ENCODE results near the gene SHISA9. TPM values are rescaled to one million over a fixed set of nuclear protein-coding genes. Genes with fewer than 3 reads are reported as not detected.

Gene SHISA9
- total RNA-seq, 1 experiment from 2014 or later, result not detected

- peaks cover 19% of the 10 kb centered on the region; the same call in 1 of the 2 replicates for H3K27me3 ChIP-seq (ENCODE audit: insufficient read depth, low read length)
- no peaks in the 10 kb centered on the region for H3K9me3 ChIP-seq (ENCODE audit: control insufficient read depth in 1 of 2, insufficient read depth in 1 of 2, low read depth in 1 of 2, low read length in 2 of 2)
- no peak for TF ChIP-seq ELF1 (IDR thresholded peaks at IDR 0.05; ENCODE audit: borderline replicate concordance, low read depth)
- no TSS peak for BruUV-seq (replicated peaks)
- no peaks in the 10 kb centered on the region for H3K9me2 ChIP-seq (ENCODE audit: insufficient read depth)
- no peak overlapping the region for H2AFZ ChIP-seq (ENCODE audit: low read depth, low read length, poor library complexity, severe bottlenecking)
- H3K4me3 ChIP-seq (replicated peaks in 1 of 2; ENCODE audit: low read depth in 1 of 2, low read length in 2 of 2), result no peak overlapping the region
- H3K4me1 ChIP-seq (ENCODE audit: control insufficient read depth in 1 of 2, insufficient read depth in 2 of 2, low read length in 2 of 2), result no peaks in the 10 kb centered on the region
- H3K36me3 ChIP-seq (ENCODE audit: control insufficient read depth in 1 of 2, insufficient read depth in 2 of 2, low read length in 2 of 2), result no peaks in the 10 kb centered on the region
- intact Hi-C loops (cut with micrococcal nuclease), result no loop called here
- H4K20me1 ChIP-seq (ENCODE audit: insufficient read depth), result no peaks in the 10 kb centered on the region
- H3K9ac ChIP-seq (ENCODE audit: low read length), result no peak overlapping the region
- no peak overlapping the region for H3K4me2 ChIP-seq (ENCODE audit: low read length)
- ChIA-PET POLR2A (no interaction called here), CTCF (no interaction called here), RAD21 (ENCODE audit: low non-redundant PET in 1 of 2, low total read pairs in 2 of 2, uncharacterized antibody in 2 of 2, unreplicated experiment in 2 of 2) (no interaction called here)
- ATAC-seq, result no peak
- H3K27ac ChIP-seq (ENCODE audit: low read depth, low read length), result no peak overlapping the region
- DNase-seq (ENCODE audit: low read depth, low spot score), result no peak
- no peaks in the 10 kb centered on the region for H3K79me2 ChIP-seq (ENCODE audit: insufficient read depth, low read length)
Measured at GRCh38 chr16:12951392-12951791, 50.0 kb downstream of the SHISA9 start.

- no peak overlapping the region for H3K4me3 ChIP-seq (replicated peaks in 1 of 2; ENCODE audit: low read depth in 1 of 2, low read length in 2 of 2)
- no peaks in the 10 kb centered on the region for H3K9me3 ChIP-seq (ENCODE audit: control insufficient read depth in 1 of 2, insufficient read depth in 1 of 2, low read depth in 1 of 2, low read length in 2 of 2)
- H3K36me3 ChIP-seq (ENCODE audit: control insufficient read depth in 1 of 2, insufficient read depth in 2 of 2, low read length in 2 of 2), result no peaks in the 10 kb centered on the region
- DNase-seq (ENCODE audit: low read depth, low spot score), result no peak
- RAD21 ChIA-PET (ENCODE audit: low non-redundant PET in 1 of 2, low total read pairs in 2 of 2, uncharacterized antibody in 2 of 2, unreplicated experiment in 2 of 2), result no interaction called here
- no peak overlapping the region for H2AFZ ChIP-seq (ENCODE audit: low read depth, low read length, poor library complexity, severe bottlenecking)
- no TSS peak for BruUV-seq (replicated peaks)
- H3K27me3 ChIP-seq (ENCODE audit: insufficient read depth, low read length), result peaks cover 13% of the 10 kb centered on the region; the same call in 1 of the 2 replicates
- POLR2A ChIA-PET, result no interaction called here
- CTCF ChIA-PET, result no interaction called here
- no peaks in the 10 kb centered on the region for H3K4me1 ChIP-seq (ENCODE audit: control insufficient read depth in 1 of 2, insufficient read depth in 2 of 2, low read length in 2 of 2)
- TF ChIP-seq SRF (IDR thresholded peaks at IDR 0.05; ENCODE audit: low read depth), result no peak
- no peak for TF ChIP-seq ATF3 (IDR thresholded peaks at IDR 0.05)
- TF ChIP-seq EZH2phosphoT487 (IDR thresholded peaks at IDR 0.05; ENCODE audit: borderline replicate concordance), result no peak
- no peak for TF ChIP-seq YY1 (IDR thresholded peaks at IDR 0.05; ENCODE audit: extremely low read depth, insufficient replicate concordance, low read depth, low read length)
- TF ChIP-seq REST (IDR thresholded peaks at IDR 0.05; ENCODE audit: low read depth), result no peak
- TF ChIP-seq ZBTB33 (IDR thresholded peaks at IDR 0.05; ENCODE audit: extremely low read depth, insufficient replicate concordance, low read length), result no peak
- TF ChIP-seq CBX3 (IDR thresholded peaks at IDR 0.05; ENCODE audit: low read depth), result no peak
- no peak for TF ChIP-seq MAX (IDR thresholded peaks at IDR 0.05)
- no peak for TF ChIP-seq EGR1 (IDR thresholded peaks at IDR 0.05; ENCODE audit: low read depth)
- no peak for TF ChIP-seq CEBPB (IDR thresholded peaks at IDR 0.05; ENCODE audit: low read depth)
- no peak for TF ChIP-seq SP1 (IDR thresholded peaks at IDR 0.05; ENCODE audit: low read depth)
- H3K79me2 ChIP-seq (ENCODE audit: insufficient read depth, low read length), result no peaks in the 10 kb centered on the region
- intact Hi-C loops (cut with micrococcal nuclease), result no loop called here
- no peak overlapping the region for H3K9ac ChIP-seq (ENCODE audit: low read length)
- ATAC-seq, result no peak
- no peak overlapping the region for H3K4me2 ChIP-seq (ENCODE audit: low read length)
- no peaks in the 10 kb centered on the region for H3K9me2 ChIP-seq (ENCODE audit: insufficient read depth)
- H4K20me1 ChIP-seq (ENCODE audit: insufficient read depth), result no peaks in the 10 kb centered on the region
- no peak overlapping the region for H3K27ac ChIP-seq (ENCODE audit: low read depth, low read length)
Measured at GRCh38 chr16:12951976-12952375, 50.6 kb downstream of the SHISA9 start.
